ENCODE measurements around the gene MPDU1. TPM values are rescaled to one million over a fixed set of nuclear protein-coding genes. Genes with fewer than 3 reads are reported as not detected.

Gene MPDU1
- total RNA-seq, 6 donors from 2014 or later = 50.6 to 121 (median 56.2) TPM

DNA sequence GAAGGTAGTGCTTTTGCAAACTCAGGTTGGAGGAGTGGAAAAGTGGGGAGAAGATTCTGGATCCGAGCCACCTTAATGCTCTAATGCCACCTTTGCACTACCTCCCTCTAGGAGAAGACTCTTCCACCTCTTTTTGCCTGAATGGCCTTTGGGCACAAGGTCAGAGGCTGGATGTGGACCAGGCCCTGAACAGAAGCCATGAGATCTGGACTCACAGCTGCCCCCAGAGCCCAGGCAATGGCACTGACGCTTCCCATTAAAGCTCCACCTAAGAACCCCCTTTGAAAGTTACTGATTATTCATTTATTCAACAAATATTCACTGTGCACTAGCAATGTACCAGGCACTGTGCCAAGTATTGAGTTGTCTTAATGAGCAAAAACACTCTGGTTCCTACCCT is 49.4 kb downstream of the MPDU1 start:
- TF ChIP-seq POLR2A (IDR thresholded peaks at IDR 0.05) (no peak), POLR2AphosphoS5 (IDR thresholded peaks at IDR 0.05) (no peak), EP300 (IDR thresholded peaks at IDR 0.05) (no peak)
- TF ChIP-seq, protein P1, sequence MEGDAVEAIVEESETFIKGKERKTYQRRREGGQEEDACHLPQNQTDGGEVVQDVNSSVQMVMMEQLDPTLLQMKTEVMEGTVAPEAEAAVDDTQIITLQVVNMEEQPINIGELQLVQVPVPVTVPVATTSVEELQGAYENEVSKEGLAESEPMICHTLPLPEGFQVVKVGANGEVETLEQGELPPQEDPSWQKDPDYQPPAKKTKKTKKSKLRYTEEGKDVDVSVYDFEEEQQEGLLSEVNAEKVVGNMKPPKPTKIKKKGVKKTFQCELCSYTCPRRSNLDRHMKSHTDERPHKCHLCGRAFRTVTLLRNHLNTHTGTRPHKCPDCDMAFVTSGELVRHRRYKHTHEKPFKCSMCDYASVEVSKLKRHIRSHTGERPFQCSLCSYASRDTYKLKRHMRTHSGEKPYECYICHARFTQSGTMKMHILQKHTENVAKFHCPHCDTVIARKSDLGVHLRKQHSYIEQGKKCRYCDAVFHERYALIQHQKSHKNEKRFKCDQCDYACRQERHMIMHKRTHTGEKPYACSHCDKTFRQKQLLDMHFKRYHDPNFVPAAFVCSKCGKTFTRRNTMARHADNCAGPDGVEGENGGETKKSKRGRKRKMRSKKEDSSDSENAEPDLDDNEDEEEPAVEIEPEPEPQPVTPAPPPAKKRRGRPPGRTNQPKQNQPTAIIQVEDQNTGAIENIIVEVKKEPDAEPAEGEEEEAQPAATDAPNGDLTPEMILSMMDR (IDR thresholded peaks at IDR 0.05) = no peak
- Histone ChIP-seq H3K27me3 (no peaks in the 10 kb centered on the region), H3K4me3 (no peak overlapping the region), H3K9me3 (no peaks in the 10 kb centered on the region), H3K27ac (no peak overlapping the region), H3K4me1 (peaks cover 2 to 3% (median 2%) of the 10 kb centered on the region in 4 donors), H3K36me3 (no peaks in the 10 kb centered on the region)
- ATAC-seq (ENCODE audit: low FRiP score in 2 of 2) (no peak), DNase-seq (no peak)
- 83 to 84% methylated on average over 2 of the region's 2 CpGs for WGBS, 2 donors

DNA sequence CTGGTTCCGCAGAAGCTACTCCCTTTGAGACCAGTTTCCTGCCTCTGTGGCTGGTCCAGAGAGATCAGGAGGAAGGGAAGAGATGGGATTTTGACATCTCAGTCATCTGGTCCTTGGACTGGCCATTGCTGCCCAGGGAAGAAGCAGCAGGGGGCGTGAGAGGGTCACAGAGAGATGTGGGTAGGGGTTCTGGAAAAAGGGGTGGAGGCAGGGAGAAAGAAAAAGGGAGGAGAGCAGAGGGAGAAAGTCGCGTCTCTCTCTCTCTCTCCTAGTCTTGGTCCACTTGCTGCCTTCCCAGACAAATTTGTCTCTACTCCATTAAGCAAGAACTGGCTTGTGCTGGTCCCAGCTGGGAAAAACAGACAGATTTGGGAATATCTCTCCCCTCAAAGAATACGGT is 50.7 kb downstream of the MPDU1 start:
- no peaks in the 10 kb centered on the region for H3K4me1 ChIP-seq
- H3K36me3 ChIP-seq = no peaks in the 10 kb centered on the region
- no peak overlapping the region for H3K4me3 ChIP-seq
- ATAC-seq (ENCODE audit: low FRiP score in 2 of 2) (no peak), DNase-seq (no peak)
- WGBS, 2 donors = 21 to 38% methylated on average over 5 of the region's 5 CpGs
- TF ChIP-seq POLR2AphosphoS5 (IDR thresholded peaks at IDR 0.05) = no peak
- TF ChIP-seq EP300 (IDR thresholded peaks at IDR 0.05) = no peak
- TF ChIP-seq POLR2A (IDR thresholded peaks at IDR 0.05) = no peak
- TF ChIP-seq, protein P1 (IDR thresholded peaks at IDR 0.05) = peak in 3 of 6 experiments; percentile 18 to 27 (median 20)
- no peaks in the 10 kb centered on the region for H3K9me3 ChIP-seq
- no peaks in the 10 kb centered on the region for H3K27me3 ChIP-seq
- no peak overlapping the region for H3K27ac ChIP-seq

DNA sequence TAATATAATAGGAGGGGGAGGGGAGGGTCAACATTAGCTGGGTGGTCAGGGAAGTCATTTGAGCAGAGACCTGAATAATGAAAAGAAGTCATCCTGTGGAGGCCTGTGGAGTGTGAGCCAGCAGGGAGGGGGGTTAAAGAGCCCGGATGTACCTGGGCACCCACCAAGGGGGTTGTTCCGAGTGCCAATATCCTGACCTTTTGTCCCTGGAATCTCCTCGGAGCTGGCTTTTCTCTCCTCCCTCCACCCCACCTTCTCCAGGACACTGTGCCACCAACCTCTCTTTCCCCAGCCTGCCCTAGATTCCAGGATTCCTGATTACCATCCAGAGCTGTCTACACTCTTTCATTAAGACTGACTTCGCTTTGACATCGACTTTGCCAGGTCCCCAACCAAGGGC is 52.5 kb downstream of the MPDU1 start:
- TF ChIP-seq, protein P1 (IDR thresholded peaks at IDR 0.05) = no peak
- TF ChIP-seq EP300 (IDR thresholded peaks at IDR 0.05) (no peak), POLR2AphosphoS5 (IDR thresholded peaks at IDR 0.05) (no peak), POLR2A (IDR thresholded peaks at IDR 0.05) (no peak)
- Histone ChIP-seq H3K4me1 (no peaks in the 10 kb centered on the region), H3K27ac (no peak overlapping the region), H3K4me3 (no peak overlapping the region), H3K36me3 (no peaks in the 10 kb centered on the region), H3K27me3 (no peaks in the 10 kb centered on the region), H3K9me3 (no peaks in the 10 kb centered on the region)
- ATAC-seq (ENCODE audit: low FRiP score in 2 of 2) (no peak), DNase-seq (no peak)
- 65 to 71% methylated on average over 5 of the region's 5 CpGs for WGBS, 2 donors

Small RNAs within 50 kb of the gene (small RNA-seq; reads per million reads assigned to genes)
- gene CD68 (0 reads per million in 4 donors), gene RF00019 (0 reads per million in 4 donors), gene SNORA48 (0 reads per million in 4 donors), gene SNORD10 (0 reads per million in 4 donors)

Other genes with a start within 250 kb of the MPDU1 start
- 100 to 1,000 TPM in 1 of 6 donors, 10 to 100 TPM in 4, 1 to 10 TPM in 1; 8.5 to 114 (median 22.8) TPM for gene ACAP1, start 247.3 kb upstream of the MPDU1 start, total RNA-seq
- gene KCTD11, start 231.7 kb upstream of the MPDU1 start, total RNA-seq = 10 to 100 TPM in 3 of 6 donors, 1 to 10 TPM in 3; 5.2 to 13.8 (median 10.5) TPM
- 1 to 10 TPM in 1 of 6 donors, not detected in 5; 1.0 TPM for gene TMEM95, start 228.7 kb upstream of the MPDU1 start, total RNA-seq
- 10 to 100 TPM in 1 of 6 donors, 1 to 10 TPM in 5; 5.8 to 16.8 (median 8.2) TPM for gene TNK1, start 202.8 kb upstream of the MPDU1 start, total RNA-seq
- 10 to 100 TPM; 20.6 to 64.5 (median 37.7) TPM for gene PLSCR3, start 189.3 kb upstream of the MPDU1 start, total RNA-seq
- gene TMEM256, start 179.8 kb upstream of the MPDU1 start, total RNA-seq = 10 to 100 TPM; 21.6 to 65.0 (median 52.6) TPM
- 10 to 100 TPM in 3 of 6 donors, 1 to 10 TPM in 3; 3.8 to 16.8 (median 8.9) TPM for gene NLGN2, start 176.0 kb upstream of the MPDU1 start, total RNA-seq
- gene SPEM1, start 163.5 kb upstream of the MPDU1 start, total RNA-seq = not detected
- gene SPEM2, start 158.2 kb upstream of the MPDU1 start, total RNA-seq = not detected
- not detected for gene SPEM3, start 155.0 kb upstream of the MPDU1 start, total RNA-seq
- 10 to 100 TPM in 5 of 6 donors, 1 to 10 TPM in 1; 9.7 to 14.3 (median 13.1) TPM for gene TMEM102, start 148.4 kb upstream of the MPDU1 start, total RNA-seq
- 1 to 10 TPM in 2 of 6 donors, under 1 TPM in 3, not detected in 1; 0.15 to 2.0 (median 0.57) TPM for gene FGF11, start 144.3 kb upstream of the MPDU1 start, total RNA-seq
- gene CHRNB1, start 138.8 kb upstream of the MPDU1 start, total RNA-seq = 10 to 100 TPM in 1 of 6 donors, 1 to 10 TPM in 5; 1.9 to 11.5 (median 7.0) TPM
- 10 to 100 TPM; 54.4 to 90.1 (median 74.2) TPM for gene ZBTB4, start 104.2 kb upstream of the MPDU1 start, total RNA-seq
- gene SLC35G6, start 102.4 kb upstream of the MPDU1 start, total RNA-seq = not detected
- 100 to 1,000 TPM in 4 of 6 donors, 10 to 100 TPM in 2; 79.5 to 139 (median 112) TPM for gene POLR2A, start 99.5 kb upstream of the MPDU1 start, total RNA-seq
- 100 to 1,000 TPM in 1 of 6 donors, 10 to 100 TPM in 5; 32.3 to 158 (median 73.2) TPM for gene TNFSF12, start 34.8 kb upstream of the MPDU1 start, total RNA-seq
- gene TNFSF13, start 25.1 kb upstream of the MPDU1 start, total RNA-seq = 100 to 1,000 TPM in 4 of 6 donors, 10 to 100 TPM in 2; 74.2 to 226 (median 129) TPM
- gene SENP3, start 21.9 kb upstream of the MPDU1 start, total RNA-seq = 100 to 1,000 TPM in 1 of 6 donors, 10 to 100 TPM in 5; 54.2 to 108 (median 57.5) TPM
- 100 to 1,000 TPM in 5 of 6 donors, 10 to 100 TPM in 1; 76.5 to 500 (median 260) TPM for gene CD68, start 4.2 kb upstream of the MPDU1 start, total RNA-seq
- gene SOX15, start 6.2 kb downstream of the MPDU1 start, total RNA-seq = 1 to 10 TPM in 1 of 6 donors, under 1 TPM in 2, not detected in 3; 0.63 to 1.5 (median 0.71) TPM
- gene FXR2, start 31.0 kb downstream of the MPDU1 start, total RNA-seq = 10 to 100 TPM; 35.6 to 46.1 (median 38.4) TPM
- gene SAT2, start 44.0 kb downstream of the MPDU1 start, total RNA-seq = 100 to 1,000 TPM in 1 of 6 donors, 10 to 100 TPM in 5; 66.4 to 155 (median 81.3) TPM
- under 1 TPM in 3 of 6 donors, not detected in 3; 0.34 to 0.88 (median 0.46) TPM for gene SHBG, start 46.3 kb downstream of the MPDU1 start, total RNA-seq
- gene ATP1B2, start 67.1 kb downstream of the MPDU1 start, total RNA-seq = 1 to 10 TPM in 2 of 6 donors, under 1 TPM in 2, not detected in 2; 0.46 to 2.2 (median 0.97) TPM
- gene TP53, start 103.6 kb downstream of the MPDU1 start, total RNA-seq = 10 to 100 TPM; 16.8 to 55.5 (median 21.9) TPM
- 10 to 100 TPM in 1 of 6 donors, 1 to 10 TPM in 5; 6.0 to 10.3 (median 7.8) TPM for gene WRAP53, start 104.6 kb downstream of the MPDU1 start, total RNA-seq
- gene EFNB3, start 121.3 kb downstream of the MPDU1 start, total RNA-seq = 1 to 10 TPM in 3 of 6 donors, under 1 TPM in 3; 0.22 to 5.0 (median 0.98) TPM
- gene DNAH2, start 133.9 kb downstream of the MPDU1 start, total RNA-seq = 10 to 100 TPM in 2 of 6 donors, 1 to 10 TPM in 3, under 1 TPM in 1; 0.66 to 34.6 (median 6.0) TPM